Activated naive CD8-positive, alpha-beta T cell treated with anti-CD3 and anti-CD28 coated beads for 36 hours (primary cell): ENCODE results near the gene TRIM49D1. TPM values are rescaled to one million over a fixed set of nuclear protein-coding genes. Genes with fewer than 3 reads are reported as not detected.
"Not testable (repeated sequence)": the region's sequence is repeated elsewhere in the genome, so short reads cannot be mapped to it uniquely, and the experiment has no call there.

Experiments used
- DNase-seq: peaks from one replicate; pipeline ENCODE4 v3.0.0; 2021
- H3K27ac Mint-ChIP-seq: one replicate; pipeline ENCODE4 v1.8.0; 2022; ENCODE audit warnings: mild to moderate bottlenecking, moderate library complexity, mixed read lengths
- H3K27me3 Mint-ChIP-seq: one replicate; pipeline ENCODE4 v1.8.0; 2022; ENCODE audit warnings: mild to moderate bottlenecking, mixed read lengths
- H3K36me3 Mint-ChIP-seq: one replicate; pipeline ENCODE4 v1.8.0; 2021; ENCODE audit warnings: mild to moderate bottlenecking, mixed read lengths
- H3K4me1 Mint-ChIP-seq: one replicate; pipeline ENCODE4 v1.8.0; 2021; ENCODE audit warnings: mixed read lengths
- H3K4me3 Mint-ChIP-seq: one replicate; pipeline ENCODE4 v1.8.0; 2022; ENCODE audit warnings: mild to moderate bottlenecking, moderate library complexity, mixed read lengths
- H3K9me3 Mint-ChIP-seq: one replicate; pipeline ENCODE4 v1.8.0; 2022; ENCODE audit warnings: mixed read lengths
- total RNA-seq, 2 experiments: library from RNA; stranded (reverse); gene quantifications; one replicate each; pipeline ENCODE4 v1.2.3, GENCODE V29; 2021

Gene TRIM49D1
- not detected for total RNA-seq

- Mint-ChIP-seq H3K4me1 (no peaks in the 10 kb centered on the region), H3K27ac (no peak within 1 kb of the TSS), H3K4me3 (no peak within 1 kb of the TSS), H3K27me3 (no peaks in the 10 kb centered on the region), H3K9me3 (no peaks in the 10 kb centered on the region), H3K36me3 (no peaks in the 10 kb centered on the region)
- DNase-seq = no peak
These were observed at the start of gene TRIM49D1 for GRCh38 chr11:89922195-89922660. TSS of gene TRIM49D1 (minus strand) at chr11:89922245. CDS start at chr11:89917710, 4,535 bp downstream.

GRCh38 chr11:89965737-89966136 lies 43.7 kb upstream of the TRIM49D1 start, which contains the start of gene TRIM64:
TSS of gene TRIM64 (plus strand) at chr11:89966037. CDS start at chr11:89968504, 2,467 bp downstream.
- H3K36me3 Mint-ChIP-seq, H3K9me3 Mint-ChIP-seq, H3K27me3 Mint-ChIP-seq, DNase-seq, H3K27ac Mint-ChIP-seq, H3K4me1 Mint-ChIP-seq, H3K4me3 Mint-ChIP-seq: not testable (repeated sequence)

GRCh38 chr11:89960833-89961232 lies 38.8 kb upstream of the TRIM49D1 start:
- H3K4me1 Mint-ChIP-seq, H3K9me3 Mint-ChIP-seq, DNase-seq, H3K27ac Mint-ChIP-seq, H3K27me3 Mint-ChIP-seq, H3K4me3 Mint-ChIP-seq, H3K36me3 Mint-ChIP-seq: not testable (repeated sequence)

GRCh38 chr11:89923764-89924163 lies 1.7 kb upstream of the TRIM49D1 start, which contains the start of gene TRIM49D2:
TSS of gene TRIM49D2 (plus strand) at chr11:89924064. CDS start at chr11:89926762, 2,698 bp downstream.
- H3K9me3 Mint-ChIP-seq, H3K4me3 Mint-ChIP-seq, H3K4me1 Mint-ChIP-seq, H3K27ac Mint-ChIP-seq, H3K36me3 Mint-ChIP-seq, DNase-seq, H3K27me3 Mint-ChIP-seq: not testable (repeated sequence)

GRCh38 chr11:89900809-89901208 lies 21.2 kb downstream of the TRIM49D1 start:
- H3K4me3 Mint-ChIP-seq, H3K9me3 Mint-ChIP-seq, H3K27me3 Mint-ChIP-seq, H3K4me1 Mint-ChIP-seq, H3K27ac Mint-ChIP-seq, H3K36me3 Mint-ChIP-seq, DNase-seq: not testable (repeated sequence)

GRCh38 chr11:89893245-89893644 lies 28.8 kb downstream of the TRIM49D1 start:
- H3K27ac Mint-ChIP-seq, H3K36me3 Mint-ChIP-seq, H3K4me1 Mint-ChIP-seq, H3K27me3 Mint-ChIP-seq, H3K9me3 Mint-ChIP-seq, H3K4me3 Mint-ChIP-seq, DNase-seq: not testable (repeated sequence)

GRCh38 chr11:89877511-89877910 lies 44.5 kb downstream of the TRIM49D1 start:
- not testable (repeated sequence) for H3K4me1 Mint-ChIP-seq, H3K36me3 Mint-ChIP-seq, DNase-seq, H3K9me3 Mint-ChIP-seq, H3K27me3 Mint-ChIP-seq, H3K27ac Mint-ChIP-seq, H3K4me3 Mint-ChIP-seq

GRCh38 chr11:89872588-89872987 lies 49.5 kb downstream of the TRIM49D1 start:
- not testable (repeated sequence) for H3K4me3 Mint-ChIP-seq, H3K9me3 Mint-ChIP-seq, H3K4me1 Mint-ChIP-seq, H3K36me3 Mint-ChIP-seq, H3K27me3 Mint-ChIP-seq, DNase-seq, H3K27ac Mint-ChIP-seq

GRCh38 chr11:89865223-89865622 lies 56.8 kb downstream of the TRIM49D1 start:
- not testable (repeated sequence) for H3K36me3 Mint-ChIP-seq, H3K4me1 Mint-ChIP-seq, H3K9me3 Mint-ChIP-seq, H3K27ac Mint-ChIP-seq, H3K4me3 Mint-ChIP-seq, H3K27me3 Mint-ChIP-seq, DNase-seq

- H3K36me3 Mint-ChIP-seq, H3K4me1 Mint-ChIP-seq, H3K4me3 Mint-ChIP-seq, H3K9me3 Mint-ChIP-seq, H3K27ac Mint-ChIP-seq, H3K27me3 Mint-ChIP-seq: not testable (repeated sequence)
- DNase-seq = peak; percentile 4
These were observed 57.9 kb downstream of the TRIM49D1 start for GRCh38 chr11:89863906-89864704.

Other genes with a start within 250 kb of the TRIM49D1 start
- gene TRIM77, start 211.9 kb downstream of the TRIM49D1 start, total RNA-seq = not detected
- not detected for gene TRIM49, start 113.7 kb downstream of the TRIM49D1 start, total RNA-seq
- not detected for gene TRIM64B, start 43.8 kb downstream of the TRIM49D1 start, total RNA-seq
- not detected for gene TRIM49D2, start 1.8 kb upstream of the TRIM49D1 start, total RNA-seq
- not detected for gene TRIM64, start 43.8 kb upstream of the TRIM49D1 start, total RNA-seq
- gene TRIM49C, start 108.9 kb upstream of the TRIM49D1 start, total RNA-seq = not detected
- not detected for gene UBTFL1, start 163.7 kb upstream of the TRIM49D1 start, total RNA-seq
- not detected for gene NAALAD2, start 212.4 kb upstream of the TRIM49D1 start, total RNA-seq